HepG2 (cell line): ENCODE data around the gene OSBPL3. TPM values are rescaled to one million over a fixed set of nuclear protein-coding genes. Genes with fewer than 3 reads are reported as not detected.

Experiments used
- CBX2 ChIP-seq, 2 experiments: fragments of 200-600 bp in 1 of 2; sonication (generic); formaldehyde crosslinking in 1 of 2; IDR thresholded peaks; 2 replicates each; pipeline versions ENCODE4 v1.7.0 to v1.8.1; 2018 to 2022; ENCODE audit warnings: low read depth in 2 of 2, low read length in 1 of 2, mild to moderate bottlenecking in 1 of 2, missing genetic modification reagents in 1 of 2
- EP300 ChIP-seq, 3 experiments: sonication (generic) in 1 of 3; formaldehyde crosslinking in 1 of 3; IDR thresholded peaks; 2 replicates each; pipeline versions ENCODE4 v1.5.1 to v1.6.1; 2011 to 2020; ENCODE audit warnings: low read depth in 2 of 3, low read length in 2 of 3, borderline replicate concordance in 1 of 3, improper control_type of control experiment in 1 of 3, mild to moderate bottlenecking in 1 of 3, missing genetic modification reagents in 1 of 3, moderate library complexity in 1 of 3
- FOSL2 ChIP-seq: sonication (generic); formaldehyde crosslinking; IDR thresholded peaks from 2 replicates; pipeline ENCODE4 v1.4.0; 2020; ENCODE audit warnings: missing genetic modification reagents
- FOXJ3 ChIP-seq: sonication (generic); formaldehyde crosslinking; IDR thresholded peaks from 2 replicates; pipeline ENCODE4 v1.4.0; 2020; ENCODE audit warnings: missing genetic modification reagents, mild to moderate bottlenecking, borderline replicate concordance
- GLI4 ChIP-seq: sonication (generic); formaldehyde crosslinking; IDR thresholded peaks from 2 replicates; pipeline ENCODE4 v1.5.1; 2020; ENCODE audit warnings: missing genetic modification reagents, mild to moderate bottlenecking, moderate library complexity, borderline replicate concordance
- KLF12 ChIP-seq: sonication (generic); formaldehyde crosslinking; IDR thresholded peaks from 2 replicates; pipeline ENCODE4 v1.4.0; 2020; ENCODE audit warnings: missing genetic modification reagents, borderline replicate concordance
- KMT2A ChIP-seq: sonication (generic); formaldehyde crosslinking; IDR thresholded peaks from 2 replicates; pipeline ENCODE4 v1.4.0; 2020; ENCODE audit warnings: missing genetic modification reagents
- POGZ ChIP-seq: sonication (generic); formaldehyde crosslinking; IDR thresholded peaks from 2 replicates; pipeline ENCODE4 v1.4.0; 2020; ENCODE audit warnings: mild to moderate bottlenecking, missing genetic modification reagents
- SAFB2 ChIP-seq: sonication (generic); formaldehyde crosslinking; IDR thresholded peaks from 2 replicates; pipeline ENCODE4 v1.5.1; 2020; ENCODE audit warnings: missing genetic modification reagents, low read depth, mild to moderate bottlenecking, borderline replicate concordance
- SMARCE1 ChIP-seq: fragments of 450-650 bp; IDR thresholded peaks from 2 replicates; pipeline ENCODE4 v1.6.1; 2017; ENCODE audit warnings: borderline replicate concordance
- TBX2 ChIP-seq: sonication (generic); formaldehyde crosslinking; IDR thresholded peaks from 2 replicates; pipeline ENCODE4 v1.5.0; 2020; ENCODE audit warnings: missing genetic modification reagents, mild to moderate bottlenecking, borderline replicate concordance
- THAP11 ChIP-seq: IDR thresholded peaks from 2 replicates; pipeline ENCODE4 v1.6.1; 2016; ENCODE audit warnings: missing biosample characterization, missing genetic modification reagents
- ZBTB1 ChIP-seq: sonication (generic); formaldehyde crosslinking; IDR thresholded peaks from 2 replicates; pipeline ENCODE4 v1.4.0; 2020; ENCODE audit warnings: missing genetic modification reagents, borderline replicate concordance
- ZMYM4 ChIP-seq: sonication (generic); formaldehyde crosslinking; IDR thresholded peaks from 2 replicates; pipeline ENCODE4 v1.8.1; 2023; ENCODE audit warnings: mild to moderate bottlenecking, missing genetic modification reagents
- ZNF224 ChIP-seq: sonication (generic); formaldehyde crosslinking; IDR thresholded peaks from 2 replicates; pipeline ENCODE4 v1.5.0; 2020; ENCODE audit warnings: mild to moderate bottlenecking, missing genetic modification reagents
- ZNF326 ChIP-seq: sonication (generic); formaldehyde crosslinking; IDR thresholded peaks from 2 replicates; pipeline ENCODE4 v1.4.0; 2020; ENCODE audit warnings: missing genetic modification reagents, borderline replicate concordance
- ZNF383 ChIP-seq: sonication (generic); formaldehyde crosslinking; IDR thresholded peaks from 2 replicates; pipeline ENCODE4 v1.4.0; 2020; ENCODE audit warnings: missing genetic modification reagents, mild to moderate bottlenecking, borderline replicate concordance
- ZNF614 ChIP-seq: IDR thresholded peaks from 2 replicates; pipeline ENCODE4 v1.6.1; 2018; ENCODE audit warnings: missing biosample characterization, missing genetic modification reagents, inconsistent platforms, borderline replicate concordance
- ZNF629 ChIP-seq: sonication (generic); formaldehyde crosslinking; conservative IDR thresholded peaks from 2 replicates; pipeline ENCODE4 v1.5.0; 2020; ENCODE audit warnings: missing genetic modification reagents
- ZSCAN20 ChIP-seq: sonication (generic); formaldehyde crosslinking; IDR thresholded peaks from 2 replicates; pipeline ENCODE4 v1.4.0; 2020; ENCODE audit warnings: missing genetic modification reagents, mild to moderate bottlenecking, borderline replicate concordance
- ZSCAN29 ChIP-seq: sonication (generic); formaldehyde crosslinking; conservative IDR thresholded peaks from 2 replicates; pipeline ENCODE4 v1.4.0; 2020; ENCODE audit warnings: mild to moderate bottlenecking, missing genetic modification reagents
- polyA plus RNA-seq, 8 experiments: library from polyadenylated mRNA; depleted of rRNA in 3 of 8; stranded (reverse) in 7 of 8; unstranded in 1 of 8; fragments of >200 nt; fragmentation: Illumina TruSeq in 4 of 8; extraction: Trizol in 4 of 8; gene quantifications; 2 replicates each; pipeline versions ENCODE4 v1.2.1 to v1.2.3, GENCODE V29; 2011 to 2016; ENCODE audit warnings: low read depth in 4 of 8, missing spikeins in 1 of 8, mixed read lengths in 1 of 8; ENCODE audit not compliant: insufficient read depth in 1 of 8
- total RNA-seq, 5 experiments: library from RNA; depleted of rRNA; stranded (reverse); fragments of >200 nt; fragmentation: Illumina TruSeq; extraction: Trizol; gene quantifications; 2 replicates each; pipeline ENCODE4 v1.2.3, GENCODE V29; 2016; ENCODE audit warnings: low read depth in 1 of 5
- TF ChIP-seq, protein P1 (sequence below): IDR thresholded peaks from 2 replicates; pipeline ENCODE4 v1.4.0; 2020; ENCODE audit warnings: mild to moderate bottlenecking, missing genetic modification reagents
- TF ChIP-seq, protein P2 (sequence below): sonication (generic); formaldehyde crosslinking; IDR thresholded peaks from 2 replicates; pipeline ENCODE4 v1.8.0; 2022; ENCODE audit warnings: mild to moderate bottlenecking, missing genetic modification reagents

Gene OSBPL3
- total and polyA plus RNA-seq, 2 of the 13 experiments (the other 11 are each of a cell fraction or from before 2014, with no cell fraction given) = 8.8 to 28.9 TPM

GRCh38 chr7:24825931-24826661 is 153.9 kb downstream of the OSBPL3 start (continued):
- TF ChIP-seq ZNF224 (no peak), GLI4 (no peak), KMT2A (CRISPR knock-in tag) (peak; percentile 33; the same call in 1 of the 2 replicates), FOXJ3 (0 out of 2 replicates have a peak, but pooled peaks have one; percentile 39), ZNF614 (CRISPR knock-in tag) (peak; percentile 82; the same call in 1 of the 2 replicates), ZSCAN20 (CRISPR knock-in tag) (0 out of 2 replicates have a peak, but pooled peaks have one; percentile 46), ZSCAN29 (CRISPR knock-in tag) (peak; percentile 99), FOSL2 (CRISPR knock-in tag) (peak; percentile 99), ZMYM4 (peak; percentile 67; the same call in 1 of the 2 replicates), TBX2 (CRISPR knock-in tag) (peak; percentile 65; the same call in 1 of the 2 replicates), SAFB2 (no peak; the same call in 1 of the 2 replicates), ZBTB1 (CRISPR knock-in tag) (no peak), THAP11 (CRISPR knock-in tag) (0 out of 2 replicates have a peak, but pooled peaks have one; percentile 22), POGZ (CRISPR knock-in tag) (peak; percentile 81), KLF12 (CRISPR knock-in tag) (peak; percentile 53; the same call in 1 of the 2 replicates), CBX2 (IDR thresholded peaks at IDR 0.05; ENCODE audit: low read depth, low read length) (no peak), CBX2 (CRISPR knock-in tag; IDR thresholded peaks at IDR 0.05; ENCODE audit: low read depth) (no peak), ZNF383 (CRISPR knock-in tag) (no peak), ZNF629 (CRISPR knock-in tag) (0 out of 2 replicates have a peak, but pooled peaks have one; percentile 11), ZNF326 (CRISPR knock-in tag) (no peak), EP300 (IDR thresholded peaks at IDR 0.05; ENCODE audit: low read depth in 2 of 2, low read length in 2 of 2) (peak; percentile 17 to 81; a peak in 2 of 4 replicates), EP300 (CRISPR knock-in tag; IDR thresholded peaks at IDR 0.05; ENCODE audit: borderline replicate concordance) (peak; percentile 56; the same call in 1 of the 2 replicates), SMARCE1 (no peak)
- TF ChIP-seq, protein P1, sequence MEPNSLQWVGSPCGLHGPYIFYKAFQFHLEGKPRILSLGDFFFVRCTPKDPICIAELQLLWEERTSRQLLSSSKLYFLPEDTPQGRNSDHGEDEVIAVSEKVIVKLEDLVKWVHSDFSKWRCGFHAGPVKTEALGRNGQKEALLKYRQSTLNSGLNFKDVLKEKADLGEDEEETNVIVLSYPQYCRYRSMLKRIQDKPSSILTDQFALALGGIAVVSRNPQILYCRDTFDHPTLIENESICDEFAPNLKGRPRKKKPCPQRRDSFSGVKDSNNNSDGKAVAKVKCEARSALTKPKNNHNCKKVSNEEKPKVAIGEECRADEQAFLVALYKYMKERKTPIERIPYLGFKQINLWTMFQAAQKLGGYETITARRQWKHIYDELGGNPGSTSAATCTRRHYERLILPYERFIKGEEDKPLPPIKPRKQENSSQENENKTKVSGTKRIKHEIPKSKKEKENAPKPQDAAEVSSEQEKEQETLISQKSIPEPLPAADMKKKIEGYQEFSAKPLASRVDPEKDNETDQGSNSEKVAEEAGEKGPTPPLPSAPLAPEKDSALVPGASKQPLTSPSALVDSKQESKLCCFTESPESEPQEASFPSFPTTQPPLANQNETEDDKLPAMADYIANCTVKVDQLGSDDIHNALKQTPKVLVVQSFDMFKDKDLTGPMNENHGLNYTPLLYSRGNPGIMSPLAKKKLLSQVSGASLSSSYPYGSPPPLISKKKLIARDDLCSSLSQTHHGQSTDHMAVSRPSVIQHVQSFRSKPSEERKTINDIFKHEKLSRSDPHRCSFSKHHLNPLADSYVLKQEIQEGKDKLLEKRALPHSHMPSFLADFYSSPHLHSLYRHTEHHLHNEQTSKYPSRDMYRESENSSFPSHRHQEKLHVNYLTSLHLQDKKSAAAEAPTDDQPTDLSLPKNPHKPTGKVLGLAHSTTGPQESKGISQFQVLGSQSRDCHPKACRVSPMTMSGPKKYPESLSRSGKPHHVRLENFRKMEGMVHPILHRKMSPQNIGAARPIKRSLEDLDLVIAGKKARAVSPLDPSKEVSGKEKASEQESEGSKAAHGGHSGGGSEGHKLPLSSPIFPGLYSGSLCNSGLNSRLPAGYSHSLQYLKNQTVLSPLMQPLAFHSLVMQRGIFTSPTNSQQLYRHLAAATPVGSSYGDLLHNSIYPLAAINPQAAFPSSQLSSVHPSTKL (CRISPR knock-in tag) = peak; percentile 90
- TF ChIP-seq, protein P2, sequence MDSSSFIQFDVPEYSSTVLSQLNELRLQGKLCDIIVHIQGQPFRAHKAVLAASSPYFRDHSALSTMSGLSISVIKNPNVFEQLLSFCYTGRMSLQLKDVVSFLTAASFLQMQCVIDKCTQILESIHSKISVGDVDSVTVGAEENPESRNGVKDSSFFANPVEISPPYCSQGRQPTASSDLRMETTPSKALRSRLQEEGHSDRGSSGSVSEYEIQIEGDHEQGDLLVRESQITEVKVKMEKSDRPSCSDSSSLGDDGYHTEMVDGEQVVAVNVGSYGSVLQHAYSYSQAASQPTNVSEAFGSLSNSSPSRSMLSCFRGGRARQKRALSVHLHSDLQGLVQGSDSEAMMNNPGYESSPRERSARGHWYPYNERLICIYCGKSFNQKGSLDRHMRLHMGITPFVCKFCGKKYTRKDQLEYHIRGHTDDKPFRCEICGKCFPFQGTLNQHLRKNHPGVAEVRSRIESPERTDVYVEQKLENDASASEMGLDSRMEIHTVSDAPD (CRISPR knock-in tag) = 0 out of 2 replicates have a peak, but pooled peaks have one; percentile 67
